Cerebellar nuclear complex (tissue), 1 donor: ENCODE data around the gene CD226.

Experiments
- DNase-seq, 2 experiments: peaks; one replicate each; lab custom pipeline; 2025; lab: John Stamatoyannopoulos, UW

Gene CD226

DNA sequence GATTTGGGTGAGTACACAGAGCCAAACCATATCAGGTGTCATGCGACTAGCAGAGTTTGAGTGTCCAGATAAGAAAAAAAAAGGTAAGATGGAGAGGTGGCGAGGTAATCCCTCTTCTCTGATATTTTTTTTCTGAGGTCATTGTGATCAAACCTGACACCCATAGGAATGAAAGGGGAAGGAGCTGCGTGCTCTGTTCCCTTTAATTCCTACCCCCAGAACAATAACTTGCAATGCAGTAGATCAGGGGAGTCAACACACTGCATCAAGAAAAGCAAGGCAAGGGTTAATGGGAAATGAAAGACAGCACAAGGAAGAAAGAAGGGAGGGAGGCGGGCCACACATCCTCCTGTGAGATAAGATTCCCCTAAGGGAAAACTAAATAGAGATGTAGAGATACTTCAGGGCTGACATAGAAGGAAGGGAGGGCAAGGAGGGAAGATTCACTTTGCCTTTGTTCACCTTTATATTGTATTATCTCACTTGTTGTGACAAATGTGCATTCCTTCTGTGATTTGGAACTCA lies 132.8 kb downstream of the CD226 start:
- DNase-seq: no peak

- no peak for DNase-seq
These were observed 134.1 kb downstream of the CD226 start for GRCh38 chr18:69813559-69813958.

DNA sequence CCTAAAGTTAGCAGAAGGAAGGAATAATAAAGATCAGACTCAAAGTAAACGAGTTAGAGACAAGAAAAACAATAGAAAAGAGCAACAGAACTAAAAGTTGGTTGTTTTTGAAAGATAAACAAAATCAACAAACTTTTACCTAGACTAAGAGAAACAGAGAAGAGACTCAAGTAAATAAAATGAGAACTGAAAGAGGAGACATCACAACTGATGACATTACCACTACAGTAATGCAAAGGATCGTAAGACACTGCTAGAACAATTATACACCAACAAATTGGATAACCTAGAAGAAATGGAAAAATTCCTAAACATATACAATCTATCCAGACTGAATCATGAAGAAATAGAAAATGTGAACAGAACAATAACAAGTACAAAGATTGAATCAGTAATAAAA lies 139.3 kb downstream of the CD226 start:
- no peak for DNase-seq

DNA sequence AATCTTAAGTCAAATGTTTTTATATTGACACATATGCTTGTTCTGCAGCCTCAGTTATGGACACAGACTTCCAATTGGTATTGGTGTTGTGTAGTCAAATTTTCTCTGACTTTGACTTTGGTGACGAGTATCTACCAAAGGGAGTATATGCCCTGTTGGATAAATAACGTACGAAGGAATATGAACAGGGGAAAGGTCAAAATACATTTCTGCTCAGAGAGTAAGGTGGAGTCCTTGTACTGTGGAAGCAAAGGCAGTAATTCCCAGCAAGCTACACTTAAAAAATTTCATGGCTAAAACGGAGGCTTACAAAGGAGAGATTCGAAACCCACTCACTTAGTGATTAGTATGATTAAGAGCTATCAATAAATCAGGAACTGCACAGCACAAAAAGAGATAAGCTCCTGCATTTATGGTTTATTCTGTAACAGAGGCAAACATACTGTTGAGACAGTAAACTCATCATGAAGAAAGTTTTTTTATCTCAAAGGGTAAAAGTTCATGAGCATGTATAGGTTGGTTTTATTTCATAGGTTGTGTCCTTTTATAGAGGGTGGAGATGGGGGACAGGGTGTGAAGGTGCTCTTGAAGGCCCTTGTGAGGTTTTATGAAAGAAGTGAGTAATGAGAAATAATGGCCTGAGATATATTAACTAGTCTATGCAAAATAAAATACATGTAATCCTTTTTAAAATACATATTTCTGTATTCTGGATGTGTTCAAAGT lies 142.7 kb downstream of the CD226 start:
- DNase-seq: no peak
